Heart left ventricle (tissue), 16 donors: ENCODE measurements around the gene DIAPH3. TPM values are rescaled to one million over a fixed set of nuclear protein-coding genes. Genes with fewer than 3 reads are reported as not detected.

ENCODE experiments used
- ATAC-seq, 4 donors: fragments of 200-7000 bp; cut with Tn5 transposase; one replicate each; pipeline ENCODE4 v1.9.1; 2020 to 2022; ENCODE audit warnings: moderate library complexity in 4 of 4, mild to moderate bottlenecking in 3 of 4, moderate number of reproducible peaks in 1 of 4
- DNase-seq, 5 donors: peaks; one replicate each; pipeline ENCODE4 v3.0.0-alpha.2; 2020
- H3K27ac ChIP-seq, 12 donors: fragments of 200-600 bp; sonication (generic) in 4 of 12; one replicate each; pipeline versions ENCODE4 v1.5.0 to v1.8.0; 2016 to 2022; ENCODE audit warnings: mild to moderate bottlenecking in 2 of 12
- H3K27me3 ChIP-seq, 9 donors: fragments of 200-600 bp; sonication (generic) in 2 of 9; one replicate each; pipeline versions ENCODE4 v1.5.1 to v1.8.0; 2016 to 2022; ENCODE audit warnings: mild to moderate bottlenecking in 3 of 9
- H3K36me3 ChIP-seq, 9 donors: fragments of 200-600 bp; sonication (generic) in 2 of 9; one replicate each; pipeline versions ENCODE4 v1.5.0 to v1.8.0; 2018 to 2022; ENCODE audit warnings: mild to moderate bottlenecking in 2 of 9
- H3K4me1 ChIP-seq, 12 donors: fragments of 200-600 bp; sonication (generic) in 4 of 12; one replicate each; pipeline versions ENCODE4 v1.5.0 to v1.8.0; 2016 to 2022; ENCODE audit warnings: mild to moderate bottlenecking in 3 of 12
- H3K4me3 ChIP-seq, 12 donors: fragments of 200-600 bp; sonication (generic) in 4 of 12; one replicate each; pipeline versions ENCODE4 v1.5.0 to v1.8.0; 2017 to 2022; ENCODE audit warnings: mild to moderate bottlenecking in 9 of 12, moderate library complexity in 4 of 12
- H3K9me3 ChIP-seq, 12 donors: fragments of 200-600 bp; sonication (generic) in 4 of 12; one replicate each; pipeline versions ENCODE4 v1.5.0 to v1.8.0; 2016 to 2022; ENCODE audit warnings: mild to moderate bottlenecking in 1 of 12
- CTCF ChIP-seq, 12 donors: fragments of 200-600 bp; sonication (generic) in 4 of 12; IDR thresholded peaks; one replicate each; pipeline versions ENCODE4 v1.5.0 to v1.8.0; 2018 to 2022; ENCODE audit warnings: antibody characterized with exemption in 12 of 12, mild to moderate bottlenecking in 5 of 12
- POLR2A ChIP-seq, 2 donors: fragments of 450-650 bp; IDR thresholded peaks; one replicate each; pipeline ENCODE4 v1.6.1; 2017; ENCODE audit warnings: antibody characterized with exemption in 2 of 2, mild to moderate bottlenecking in 2 of 2, moderate library complexity in 2 of 2
- WGBS, 4 donors: extraction: QIAGEN DNeasy Blood & Tissue Kit in 2 of 4; methylation state at CpG; one replicate each; pipeline versions ENCODE4 v1.1.5 to v1.1.7; 2013 to 2018; 5-methylcytosine and 5-hydroxymethylcytosine counted together
- intact Hi-C, 10 donors: fragments of 100-400 bp; cut with DNase I; formaldehyde crosslinking; loops; one replicate each; pipeline versions ENCODE4 v1.11.1 to v1.14.2; 2022
- polyA plus RNA-seq, 2 donors: library from polyadenylated mRNA; stranded (reverse); fragments of 200-250 nt; gene quantifications; one replicate each; pipeline ENCODE4 v1.2.3, GENCODE V29; 2013
- total RNA-seq, 9 donors: library from RNA; depleted of rRNA in 2 of 9; stranded (reverse); fragments of >200 nt in 2 of 9; fragmentation: NEBNext Ultra II Directional in 3 of 9; extraction: Animal tissue kit (Norgen Biotek cat#: 25700) in 3 of 9; gene quantifications; one replicate each; pipeline versions ENCODE4 v1.1.0 to v1.2.4, GENCODE V29; 2016 to 2023
- donor health status: ischemic (EF 13 %, LVEDD 7.1; RV severe dilation, severe dysfunction).
- donor health status: healthy with polysubstance abuse.
- donor health status: DM: no; HTN: yes; CAD: no.
- donor health status: DM: no; HTN: no; CAD: no.
- donor health status: ischemic (EF 25% LVEDD 6.9; RV normal size, moderate dysfunction).
- donor health status: ischemic (EF 25% LVEDD 5.7; RV mildly dilated, moderate dysfunction).
- donor health status: healthy.
- donor health status: DM: yes; HTN: yes; CAD: no.
- donor health status: ischemic (EF 35%, LVEDD 5.7; RV mildly dilated, moderate dysfunction).
- donor health status: nonischemic (EF 11% LVEDD 7.7; RV severe dilation, severe dysfunction).
- donor health status: DM: yes; HTN: yes; CAD: no.
- donor health status: PGD.
- donor health status: ischemic (EF 29% LVEDD 5.4; RV normal size, mild dysfunction).
- donor health status: nonischemic (EF 23%, LVEDD 6.1; RV moderate dilation, normal function).

DIAPH3 gene
- total and polyA plus RNA-seq, 11 donors, result 0.03 to 3.2 (median 0.19) TPM

GRCh38 chr13:59863621-59864020 is 300.1 kb downstream of the DIAPH3 start:
- Histone ChIP-seq H3K27me3 (no peaks in the 10 kb centered on the region), H3K4me1 (no peaks in the 10 kb centered on the region), H3K4me3 (no peak overlapping the region), H3K36me3 (no peaks in the 10 kb centered on the region), H3K27ac (no peak overlapping the region), H3K9me3 (no peaks in the 10 kb centered on the region)
- no peak for ATAC-seq
- DNase-seq, result no peak
- 88 to 98% (median 92%) methylated on average over 1 of the region's 1 CpG for WGBS, 4 donors
- TF ChIP-seq CTCF (IDR thresholded peaks at IDR 0.05), result no peak
- TF ChIP-seq POLR2A (IDR thresholded peaks at IDR 0.05), result no peak
- intact Hi-C loops, result no loop called here

- intact Hi-C loops, result no loop called here
- WGBS, 4 donors, result 86 to 88% (median 87%) methylated on average over 4 of the region's 4 CpGs
- TF ChIP-seq CTCF (IDR thresholded peaks at IDR 0.05) (no peak), POLR2A (IDR thresholded peaks at IDR 0.05) (no peak)
- Histone ChIP-seq H3K27ac (no peak overlapping the region), H3K27me3 (no peaks in the 10 kb centered on the region), H3K36me3 (no peaks in the 10 kb centered on the region), H3K4me1 (no peaks in the 10 kb centered on the region), H3K4me3 (no peak overlapping the region), H3K9me3 (no peaks in the 10 kb centered on the region)
- DNase-seq (no peak), ATAC-seq (no peak)
Observed at GRCh38 chr13:59861676-59862075, 302.1 kb downstream of the DIAPH3 start.

- intact Hi-C loops, result no loop called here
- H3K27me3 ChIP-seq, result no peaks in the 10 kb centered on the region
- no peak overlapping the region for H3K4me3 ChIP-seq
- no peaks in the 10 kb centered on the region for H3K4me1 ChIP-seq
- TF ChIP-seq CTCF (IDR thresholded peaks at IDR 0.05), result no peak
- no peak for TF ChIP-seq POLR2A (IDR thresholded peaks at IDR 0.05)
- no peak for ATAC-seq
- no peaks in the 10 kb centered on the region for H3K36me3 ChIP-seq
- DNase-seq, result no peak
- no peak overlapping the region for H3K27ac ChIP-seq
- H3K9me3 ChIP-seq, result no peaks in the 10 kb centered on the region
Observed at GRCh38 chr13:59856281-59856810, 307.4 kb downstream of the DIAPH3 start.

- WGBS, 4 donors, result 85 to 98% (median 94%) methylated on average over 2 of the region's 2 CpGs
- Histone ChIP-seq H3K4me3 (no peak overlapping the region), H3K9me3 (no peaks in the 10 kb centered on the region), H3K36me3 (no peaks in the 10 kb centered on the region), H3K27ac (no peak overlapping the region), H3K4me1 (no peaks in the 10 kb centered on the region), H3K27me3 (no peaks in the 10 kb centered on the region)
- no peak for TF ChIP-seq CTCF (IDR thresholded peaks at IDR 0.05)
- no peak for TF ChIP-seq POLR2A (IDR thresholded peaks at IDR 0.05)
- ATAC-seq (no peak), DNase-seq (no peak)
- intact Hi-C loops, result no loop called here
Observed at GRCh38 chr13:59846845-59847620, 316.7 kb downstream of the DIAPH3 start.
